ENCODE results near the gene FHIT.

Gene FHIT

DNA sequence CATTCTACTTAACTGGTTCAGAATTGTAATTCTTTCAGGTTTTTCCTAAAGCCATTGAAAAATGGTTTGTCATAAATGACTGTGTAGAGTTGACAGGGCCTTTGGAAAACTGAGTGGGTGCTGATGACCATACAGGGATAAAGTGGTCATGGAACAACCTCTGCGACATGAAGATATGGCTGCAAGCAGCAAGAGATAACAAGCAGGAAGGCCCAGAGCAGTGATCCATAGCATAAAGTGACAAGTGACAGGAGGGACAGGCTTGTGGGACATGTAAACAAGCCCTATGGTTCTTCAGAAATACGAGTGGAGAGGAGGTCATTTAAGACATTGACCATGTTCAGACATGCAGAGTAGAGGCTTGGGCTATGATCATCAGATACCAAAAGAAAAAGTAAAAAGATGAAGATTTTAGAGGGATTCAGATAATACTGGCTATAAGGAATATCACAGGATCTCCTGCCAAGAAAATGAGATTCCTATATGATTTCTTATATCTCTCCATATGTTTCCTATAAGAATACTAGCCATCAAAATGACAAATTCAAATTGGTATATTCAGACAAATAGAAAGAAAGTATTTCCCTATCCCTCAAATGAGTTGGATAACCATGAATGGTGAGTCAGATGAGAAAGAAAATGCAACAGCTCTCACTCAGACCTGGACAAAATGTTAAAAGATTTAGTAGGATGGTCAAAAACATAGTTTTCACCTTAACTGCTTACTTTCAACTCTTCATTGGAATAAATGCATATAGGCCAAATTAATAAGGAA is 1373.8 kb downstream of the FHIT start:
- DNase-seq (ENCODE audit: low spot score) = no peak

DNA sequence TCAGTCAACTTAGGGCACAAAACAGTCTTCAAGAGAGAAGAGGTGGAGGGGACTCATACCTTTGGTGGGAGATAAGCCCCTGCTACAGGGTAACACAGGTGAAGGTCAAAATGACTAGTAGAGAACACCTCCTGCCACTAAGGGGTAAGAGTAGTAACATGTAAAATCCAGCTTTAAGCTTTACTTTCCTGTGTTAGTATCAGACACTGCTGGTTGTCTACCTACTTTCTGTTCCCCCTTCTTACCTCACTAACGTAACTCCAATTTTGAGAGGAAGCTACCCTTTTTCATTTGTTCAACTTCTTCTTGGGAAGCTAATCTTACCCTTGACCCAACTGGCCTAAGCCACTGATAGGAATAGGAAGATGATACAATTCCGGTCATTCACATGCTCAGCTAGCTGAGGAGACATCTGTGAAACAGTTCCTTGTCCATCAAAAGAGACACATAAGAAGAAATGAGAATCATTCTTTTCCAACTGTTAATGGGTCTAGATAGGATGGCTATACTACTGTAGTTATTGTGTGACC is 1374.7 kb downstream of the FHIT start:
- DNase-seq (ENCODE audit: low spot score) = no peak

DNA sequence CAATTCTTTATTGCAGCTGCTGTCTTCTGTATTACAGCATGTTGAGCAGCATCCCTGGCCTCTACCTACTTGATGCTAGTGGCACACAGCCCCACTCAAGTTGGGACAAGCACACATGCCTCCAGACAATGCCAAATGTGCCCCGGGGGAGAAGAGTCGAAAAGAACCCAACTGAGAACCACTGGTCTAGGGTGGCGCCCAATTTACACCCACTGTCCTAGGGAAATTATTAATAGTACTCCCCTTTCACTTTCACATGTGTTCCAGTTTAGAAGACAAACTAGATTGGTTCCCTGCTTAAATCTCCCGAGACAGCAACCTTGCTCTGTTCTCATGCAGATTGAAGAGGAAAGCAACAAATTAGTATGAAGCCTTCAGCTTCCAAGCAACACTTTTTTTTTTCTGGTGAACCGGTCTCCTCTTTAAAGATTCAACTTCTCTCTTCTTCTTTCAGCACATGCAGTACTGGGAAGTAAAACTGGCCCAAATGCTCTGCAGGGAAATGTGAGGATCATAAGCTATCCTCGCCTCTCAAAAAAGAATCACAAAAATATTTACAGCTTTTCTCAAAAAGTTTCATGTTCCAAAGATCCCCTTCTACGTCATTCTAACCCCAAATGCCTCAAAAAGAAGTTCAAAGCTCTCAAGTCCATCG is 1377.5 kb downstream of the FHIT start:
- DNase-seq (ENCODE audit: low spot score) = no peak

DNA sequence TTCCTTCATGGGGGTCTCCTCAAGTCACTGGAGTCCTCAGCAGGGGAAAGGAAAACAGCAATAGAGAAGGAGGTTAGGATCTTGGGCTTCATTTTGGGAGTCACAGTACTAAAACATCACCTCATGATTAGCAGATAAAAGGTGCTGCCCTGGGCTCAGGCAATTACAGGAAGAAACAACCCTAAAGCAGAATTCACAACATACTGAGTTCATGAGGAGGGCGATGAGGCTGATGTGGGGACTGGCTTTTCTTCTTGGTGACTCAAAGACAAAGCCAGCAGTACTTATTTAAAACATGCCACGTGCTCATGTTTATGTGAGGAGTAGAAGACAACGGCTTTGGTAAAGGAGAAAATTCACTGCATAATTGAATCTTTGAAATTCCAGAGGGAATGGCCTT is 1379.1 kb downstream of the FHIT start:
- DNase-seq (ENCODE audit: low spot score) = no peak

DNA sequence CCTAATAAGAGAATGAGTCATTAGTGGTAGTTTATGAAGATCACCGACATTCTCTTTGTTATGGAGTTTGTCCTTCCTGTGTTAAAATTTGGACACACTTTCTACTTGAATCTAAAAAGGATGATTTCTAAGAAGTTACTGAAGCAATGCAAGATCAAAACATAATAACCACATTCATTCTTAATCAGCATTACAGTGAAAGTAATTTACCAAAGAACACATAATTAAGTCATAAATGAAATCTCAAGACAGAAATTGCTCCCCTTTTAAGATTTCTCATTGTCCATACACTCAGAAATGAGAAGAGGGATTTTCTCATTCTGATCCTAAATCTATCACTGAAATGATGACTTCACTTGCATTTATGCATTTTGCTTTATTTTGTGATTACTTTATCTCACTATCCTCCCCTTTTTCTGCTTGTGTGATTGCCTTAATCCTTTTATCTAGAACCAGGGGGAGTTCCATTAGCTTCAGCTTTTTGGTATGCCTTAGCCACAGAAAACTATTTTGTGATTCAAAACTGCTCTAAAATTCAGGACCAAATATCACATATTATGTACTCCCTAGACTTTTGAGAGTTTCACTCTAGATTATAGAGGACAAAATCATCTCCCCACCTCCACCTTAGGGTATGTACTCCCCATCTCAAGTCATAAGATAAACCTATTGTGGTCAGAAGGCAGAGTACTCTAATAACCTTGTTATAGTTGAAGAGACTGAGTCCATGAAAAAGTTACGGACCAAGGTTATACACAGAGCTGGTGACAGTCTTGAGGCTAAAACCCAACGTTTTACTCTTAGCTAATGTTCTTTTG is 1383.9 kb downstream of the FHIT start:
- no peak for DNase-seq (ENCODE audit: low spot score)

DNA sequence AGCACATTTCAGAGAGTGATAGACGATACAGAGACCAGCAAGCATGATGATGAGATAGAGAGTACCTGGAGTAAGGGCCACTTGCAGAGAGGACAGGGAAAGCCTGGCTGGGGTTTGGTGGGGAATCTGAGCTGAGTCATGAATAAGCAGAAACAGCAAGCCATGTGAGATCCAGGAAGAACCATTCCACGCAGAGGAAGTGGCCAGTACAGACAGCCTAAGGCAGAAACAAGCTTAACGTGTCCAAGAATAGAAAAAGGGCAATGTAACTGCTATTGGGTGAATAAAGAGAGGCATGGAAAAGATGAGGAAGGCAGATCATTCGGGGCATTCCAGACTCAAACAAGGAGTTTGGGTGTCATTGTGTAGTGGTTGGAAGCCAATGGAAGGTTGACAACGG is 1385.2 kb downstream of the FHIT start:
- DNase-seq (ENCODE audit: low spot score) = no peak

DNA sequence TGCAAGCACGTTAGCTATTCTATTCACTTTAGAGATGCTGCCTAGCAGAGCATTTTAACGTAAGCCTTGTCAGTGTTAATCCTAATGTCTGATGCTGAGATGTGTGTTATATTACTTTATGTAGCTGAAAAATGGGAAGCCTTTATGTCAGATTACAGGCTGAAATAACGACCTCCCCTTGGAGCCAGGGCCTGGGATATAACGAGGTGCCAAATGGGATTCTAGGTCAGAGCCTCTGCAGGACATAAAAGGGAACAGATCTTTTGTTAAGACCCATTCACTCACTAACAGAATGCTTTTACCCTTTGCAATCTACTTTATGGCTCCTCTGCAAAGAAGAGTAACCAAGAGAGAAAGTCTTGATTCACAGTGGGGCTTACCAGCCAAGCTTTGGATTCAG is 1385.9 kb downstream of the FHIT start:
- DNase-seq (ENCODE audit: low spot score) = no peak

DNA sequence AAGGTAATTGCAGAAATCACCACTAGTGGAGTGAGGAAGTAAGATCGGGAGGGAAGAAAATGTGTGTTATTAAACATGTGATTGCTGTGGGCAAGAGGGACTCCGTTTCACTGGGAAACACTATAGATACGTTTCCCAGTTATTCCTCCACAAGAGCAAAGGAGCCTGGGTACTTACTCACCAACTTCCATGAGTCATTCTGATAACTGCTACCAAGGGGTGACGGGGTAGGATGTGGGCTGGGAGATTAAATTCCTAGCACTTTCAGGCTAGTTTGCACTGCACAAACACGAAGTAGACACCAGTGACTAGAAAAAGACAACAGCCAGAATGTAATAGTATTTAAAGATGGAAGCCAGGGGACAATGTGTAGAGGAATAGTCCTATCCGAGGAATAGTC is 1388.6 kb downstream of the FHIT start:
- DNase-seq (ENCODE audit: low spot score) = peak; percentile 39

DNA sequence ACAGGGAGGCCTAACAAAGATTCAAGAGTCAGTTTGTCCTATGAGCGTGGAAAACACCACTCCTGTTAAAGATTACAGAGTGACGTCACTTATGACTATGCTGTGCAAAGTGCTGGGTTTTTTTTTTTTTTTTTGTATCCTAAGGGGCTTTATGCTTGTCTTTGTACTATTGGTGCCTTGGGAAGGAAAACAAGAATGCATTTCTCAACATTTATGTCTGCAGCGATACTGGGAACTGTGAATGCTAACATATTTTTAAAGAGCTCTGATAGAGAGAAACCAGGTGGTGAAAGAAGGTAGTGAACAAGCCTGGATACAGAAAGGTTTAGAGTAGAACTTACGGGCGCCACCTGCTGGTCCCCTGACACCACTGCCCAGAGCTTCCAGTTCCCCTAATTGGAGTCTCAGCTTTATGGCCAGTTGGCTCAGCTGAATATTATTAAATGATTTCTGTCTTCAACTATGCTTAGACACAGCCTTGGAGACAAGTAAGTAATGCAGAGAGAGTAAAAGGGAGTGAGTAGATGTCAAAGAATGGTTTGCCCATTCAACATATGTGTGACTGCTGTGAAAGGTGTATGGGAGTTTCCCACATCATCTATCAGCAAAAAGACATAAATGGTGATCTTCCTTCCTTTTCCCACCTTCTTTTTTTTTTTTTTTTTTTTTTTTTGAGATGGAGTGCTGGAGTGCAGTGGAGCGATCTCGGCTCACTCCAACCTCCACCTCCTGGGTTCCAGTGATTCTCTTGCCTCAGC is 1393.5 kb downstream of the FHIT start:
- DNase-seq (ENCODE audit: low spot score) = peak; percentile 83

DNA sequence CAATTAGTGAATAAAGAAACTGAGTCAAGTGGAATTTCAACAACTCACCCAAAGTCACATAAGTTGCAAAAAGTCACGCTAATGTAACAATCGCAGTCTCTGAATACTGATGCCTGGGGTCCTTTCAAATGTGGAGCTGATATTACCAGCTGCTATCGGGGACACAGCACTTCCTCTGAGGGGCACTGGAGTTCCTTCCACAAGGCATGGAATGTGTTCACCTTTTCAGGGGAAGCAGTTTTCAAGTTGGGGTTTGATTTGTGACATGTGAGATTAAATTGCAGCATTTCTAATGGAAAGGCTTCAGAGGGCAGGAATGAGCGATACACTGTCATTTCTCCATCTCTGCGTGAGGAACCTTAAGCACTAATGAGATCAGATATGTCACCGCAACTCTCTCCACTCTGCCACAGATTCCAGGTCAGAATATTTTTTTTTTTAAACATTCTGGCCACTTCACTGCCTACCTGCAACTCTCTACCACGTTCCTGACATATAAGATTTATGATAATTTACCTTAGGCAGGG is 1394.3 kb downstream of the FHIT start:
- DNase-seq (ENCODE audit: low spot score) = no peak

DNA sequence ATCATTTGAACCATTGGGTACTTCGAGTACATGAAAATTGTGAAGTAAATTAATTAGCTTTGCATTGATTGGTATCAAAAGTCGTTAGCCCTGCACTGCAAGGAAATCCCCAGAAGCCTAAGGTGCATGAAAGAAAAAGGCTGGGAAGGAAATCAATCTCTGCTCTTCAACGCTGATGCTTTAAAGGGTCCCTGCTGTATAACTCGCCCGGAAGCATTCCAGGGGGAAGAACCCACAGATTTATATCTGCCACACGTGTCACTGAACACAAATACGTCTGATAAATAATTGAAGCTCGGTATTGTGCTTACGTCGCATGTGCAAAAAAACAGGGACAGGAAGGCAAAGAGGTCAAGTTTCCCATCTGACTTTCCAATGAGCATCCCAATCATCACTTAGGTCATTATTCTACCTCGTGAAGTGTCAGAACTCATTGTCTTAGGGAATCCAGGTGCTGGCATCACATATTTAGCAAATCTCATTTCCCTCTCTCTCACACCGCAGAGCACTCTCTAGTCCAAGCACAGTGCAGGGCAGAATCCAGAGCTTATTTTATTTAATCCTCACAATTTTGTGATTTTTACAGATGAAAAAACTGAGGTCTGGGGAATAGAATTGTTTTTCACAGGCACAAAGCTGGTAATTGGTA is 1397.1 kb downstream of the FHIT start:
- no peak for DNase-seq (ENCODE audit: low spot score)

DNA sequence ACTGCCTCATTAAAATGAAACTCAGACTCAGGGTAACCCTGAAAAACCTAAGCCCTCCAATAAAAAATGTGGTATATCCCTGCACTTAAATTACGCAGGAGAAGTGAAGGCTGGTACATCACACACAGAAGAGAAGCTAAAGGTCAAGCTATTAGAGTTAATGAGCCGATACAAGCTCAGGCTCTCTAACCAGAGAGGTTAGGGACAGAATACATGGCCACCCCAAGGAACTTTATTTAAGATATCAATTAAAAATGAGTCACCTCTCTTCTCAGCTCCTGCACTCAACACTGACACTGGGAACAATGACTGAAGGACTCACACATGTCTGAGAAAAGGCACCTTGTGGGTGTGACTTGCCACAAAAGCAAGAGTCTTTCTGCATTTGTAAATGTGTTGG is 1400.8 kb downstream of the FHIT start:
- peak; percentile 56 for DNase-seq (ENCODE audit: low spot score)

DNA sequence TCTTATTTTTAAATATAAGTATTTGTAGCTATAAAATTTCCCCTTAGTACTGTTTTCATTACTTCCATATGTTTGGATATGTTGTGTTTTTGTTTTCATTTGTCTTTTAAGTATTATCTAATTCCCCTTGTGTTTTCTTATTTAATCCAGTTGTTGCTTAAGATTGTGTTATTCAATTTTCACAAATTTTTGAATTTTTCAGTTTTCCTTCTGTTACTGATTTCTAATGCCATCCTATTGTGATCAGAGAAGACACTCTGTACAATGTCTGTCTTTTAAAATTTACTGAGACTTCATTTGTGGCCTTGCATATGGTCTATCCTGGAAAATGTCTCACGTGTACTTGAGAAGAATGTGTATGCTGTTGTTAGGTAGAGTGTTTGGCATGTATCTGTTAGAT is 1405.9 kb downstream of the FHIT start:
- DNase-seq (ENCODE audit: low spot score) = no peak

DNA sequence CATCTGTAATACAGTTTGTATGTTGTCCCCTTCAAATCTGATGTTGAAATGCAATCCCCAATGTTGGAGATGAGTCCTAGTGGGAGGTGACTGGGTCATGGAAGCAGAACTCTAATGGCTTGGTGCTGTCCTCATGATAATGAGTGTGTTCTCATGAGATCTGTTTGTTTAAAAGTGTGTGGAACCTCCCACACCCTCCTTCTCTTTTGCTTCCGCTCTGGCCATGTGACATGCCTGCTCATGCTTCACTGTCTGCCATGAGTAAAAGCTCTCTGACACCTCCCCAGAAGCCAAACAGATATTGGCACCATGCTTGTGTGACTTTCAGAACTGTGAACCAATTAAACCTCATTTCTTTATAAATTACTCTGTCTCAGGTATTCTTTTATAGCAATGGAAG is 1407.4 kb downstream of the FHIT start:
- DNase-seq (ENCODE audit: low spot score) = no peak

DNA sequence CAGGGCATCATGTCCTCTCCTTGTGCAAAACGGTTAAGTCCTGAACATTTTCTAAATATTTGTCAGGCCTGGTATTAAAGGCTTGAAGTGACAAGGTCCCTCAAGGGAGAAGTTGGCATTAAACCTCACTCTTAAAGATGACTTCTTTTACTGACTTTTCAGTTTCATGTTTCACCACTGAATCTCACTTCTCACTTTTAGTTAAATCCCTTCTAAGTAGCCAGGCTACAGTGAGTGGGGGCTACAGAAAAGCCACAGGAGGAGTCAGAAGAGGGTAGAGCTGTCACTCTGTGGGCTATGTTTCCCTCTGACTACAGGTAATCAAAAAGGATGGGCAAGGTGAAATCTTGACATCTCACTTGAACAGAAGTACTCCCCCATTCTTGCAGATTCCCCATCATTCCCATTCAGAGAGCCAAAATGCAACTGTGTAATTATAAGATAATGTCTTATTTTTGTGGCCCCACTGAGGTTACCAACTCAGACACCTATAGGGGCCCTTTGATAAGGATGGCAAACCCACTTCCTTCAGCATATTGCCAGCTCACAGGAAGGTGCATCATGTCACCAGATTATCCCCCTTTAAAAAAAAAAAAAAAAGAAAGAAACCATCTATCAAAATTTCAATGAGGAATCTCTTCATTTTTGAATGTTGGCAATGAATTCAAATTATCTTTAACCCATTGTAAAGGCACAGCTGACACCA is 1411.3 kb downstream of the FHIT start:
- DNase-seq (ENCODE audit: low spot score) = no peak

DNA sequence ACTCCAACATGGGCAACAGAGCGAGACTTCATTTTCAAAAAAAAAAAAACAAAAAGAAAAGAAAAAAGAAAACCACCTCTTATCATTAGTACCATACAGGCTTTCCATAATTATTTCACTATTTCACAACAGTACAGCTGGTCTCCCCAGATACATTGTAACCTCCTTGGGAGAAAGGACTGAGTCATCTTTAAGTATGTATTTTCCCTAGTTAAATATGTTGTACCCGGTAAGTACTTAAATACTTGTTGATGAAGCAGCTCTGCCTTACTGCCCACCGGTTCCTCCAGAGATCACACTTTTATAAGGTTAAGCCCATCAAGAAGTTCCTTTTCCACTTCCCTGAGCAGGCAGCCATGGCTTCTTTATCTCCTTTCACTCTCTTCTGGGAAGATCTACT is 1412.0 kb downstream of the FHIT start:
- no peak for DNase-seq (ENCODE audit: low spot score)

DNA sequence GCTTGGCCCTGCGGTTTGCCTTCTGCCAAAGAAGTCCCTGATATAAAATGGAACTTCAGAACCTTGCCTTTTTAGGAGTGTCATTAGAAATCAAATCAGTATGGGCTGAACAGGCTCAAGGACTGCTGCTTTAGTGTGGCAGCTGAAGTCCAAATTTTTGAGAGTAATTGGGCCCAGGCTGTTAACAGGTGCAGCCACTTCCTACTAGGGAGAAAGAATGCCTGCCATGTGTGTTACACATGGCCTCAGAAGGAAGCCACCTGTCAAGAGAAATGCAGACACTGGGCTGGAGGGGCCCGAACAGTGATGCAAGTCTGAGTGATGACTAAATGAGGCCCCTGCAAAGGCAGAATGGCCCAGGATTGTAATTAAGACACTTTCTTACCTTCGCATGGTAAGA is 1414.7 kb downstream of the FHIT start:
- no peak for DNase-seq (ENCODE audit: low spot score)

DNA sequence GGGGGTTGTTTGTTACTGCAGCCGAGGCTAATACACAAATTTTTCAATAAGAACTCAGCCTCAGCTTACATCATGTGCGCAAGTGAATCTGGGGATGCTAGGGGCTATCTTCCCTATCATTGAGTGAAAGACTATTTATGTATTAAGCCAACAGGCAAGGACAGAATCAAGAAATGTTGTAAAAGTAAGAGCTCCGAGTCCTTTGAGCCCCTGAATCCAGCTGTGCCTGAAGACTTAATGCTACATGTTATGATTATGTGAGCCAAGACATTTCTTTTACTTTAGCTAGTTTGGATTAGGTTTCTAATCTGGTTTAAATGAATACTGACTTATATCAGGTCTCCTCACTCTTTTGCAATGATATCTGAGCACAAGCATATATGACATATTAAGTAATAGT is 1418.5 kb downstream of the FHIT start:
- DNase-seq (ENCODE audit: low spot score) = no peak

DNA sequence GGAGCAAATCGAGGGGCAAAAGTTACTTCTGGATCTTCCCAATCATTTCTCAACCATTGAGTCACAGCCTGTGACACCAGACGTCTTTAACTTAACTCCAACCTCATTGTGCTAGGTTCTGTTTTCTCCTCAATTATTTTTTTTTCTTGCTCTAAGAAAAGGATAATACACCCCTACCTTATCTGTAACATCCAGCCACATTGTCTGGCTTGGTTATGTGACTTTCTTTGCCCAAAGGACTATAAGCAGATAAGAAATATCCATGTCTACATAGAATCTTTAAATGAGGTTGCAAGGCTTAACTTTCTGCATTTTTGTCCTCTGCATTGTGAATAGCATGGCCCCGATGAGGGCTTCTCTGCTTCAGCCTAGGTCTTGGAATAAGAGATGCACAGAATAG is 1419.0 kb downstream of the FHIT start:
- no peak for DNase-seq (ENCODE audit: low spot score)

DNA sequence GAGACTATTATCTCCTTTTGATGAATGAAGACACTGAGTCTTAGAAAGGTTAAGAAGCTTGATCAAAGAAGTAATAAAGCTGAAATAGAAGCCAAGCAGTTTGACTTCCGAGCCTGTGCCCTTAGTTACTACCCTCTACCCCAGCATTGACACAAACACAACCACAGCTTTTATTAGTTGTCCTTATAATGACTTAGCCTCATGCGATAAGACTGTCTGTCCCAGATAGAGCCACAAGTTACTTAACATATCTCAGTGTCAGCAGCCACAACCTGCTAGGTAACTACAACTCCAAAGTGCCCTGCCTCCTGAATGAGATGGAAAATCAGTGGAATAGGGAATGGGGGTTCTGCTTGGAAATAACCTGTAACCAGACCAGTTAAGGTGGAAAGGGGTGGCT is 1419.9 kb downstream of the FHIT start:
- DNase-seq (ENCODE audit: low spot score) = no peak

DNA sequence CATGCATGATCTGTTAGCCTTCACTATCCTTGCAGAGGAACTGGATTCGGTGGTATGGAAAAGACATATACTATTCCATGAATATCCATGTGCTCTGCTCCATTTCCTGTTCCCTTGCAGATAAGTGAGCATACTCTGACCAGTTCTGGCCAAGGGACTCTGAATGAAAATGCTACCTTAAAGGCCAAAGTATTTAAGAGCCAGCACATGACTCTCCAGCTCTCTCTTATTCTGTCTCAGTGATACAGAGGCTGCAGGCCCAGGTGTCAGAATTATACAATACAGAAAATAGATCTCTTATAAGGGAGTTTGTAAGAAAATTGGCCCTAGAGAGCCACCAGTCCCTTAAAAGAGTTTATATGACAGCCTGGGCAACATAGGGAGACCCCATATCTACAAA is 1421.7 kb downstream of the FHIT start:
- DNase-seq (ENCODE audit: low spot score) = no peak
